Measurements from ENCODE around the gene CALB2.

DNA sequence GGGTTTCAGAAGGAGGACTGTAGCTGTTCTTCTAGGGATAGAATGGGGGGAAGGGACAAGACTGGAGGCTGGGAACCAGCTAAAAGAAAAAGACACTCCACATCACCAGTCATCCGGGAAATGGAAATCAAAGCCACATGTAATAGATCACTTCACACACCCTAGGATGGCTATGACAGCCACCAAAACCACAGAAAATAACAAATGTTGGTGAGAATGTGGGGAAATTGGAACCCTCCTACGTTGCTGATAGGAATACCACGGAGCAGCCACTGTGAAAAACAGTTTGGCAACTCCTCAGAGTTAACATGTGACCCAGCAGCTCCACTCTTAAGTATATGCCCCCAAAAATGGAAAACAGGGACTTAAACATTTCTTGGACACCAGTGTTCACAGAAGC, 81.0 kb downstream of the CALB2 start:
- no peak for TF ChIP-seq CTCF (conservative IDR thresholded peaks at IDR 0.05; ENCODE audit: low read depth, low read length)
- TF ChIP-seq EZH2 (IDR thresholded peaks at IDR 0.05; ENCODE audit: borderline replicate concordance, low read depth, low read length, poor library complexity, severe bottlenecking): no peak

Data from A673 (cell line).